C4-2B (cell line): ENCODE data around the gene SOS2.

Experiments
- ZFX ChIP-seq: fragments of 450-650 bp; IDR thresholded peaks from 2 replicates; pipeline ENCODE4 v1.6.1; 2017
- TF ChIP-seq, protein P1 (sequence below): fragments of 450-650 bp; conservative IDR thresholded peaks from 2 replicates; pipeline ENCODE4 v1.5.1; 2017; ENCODE audit warnings: mild to moderate bottlenecking

DNA sequence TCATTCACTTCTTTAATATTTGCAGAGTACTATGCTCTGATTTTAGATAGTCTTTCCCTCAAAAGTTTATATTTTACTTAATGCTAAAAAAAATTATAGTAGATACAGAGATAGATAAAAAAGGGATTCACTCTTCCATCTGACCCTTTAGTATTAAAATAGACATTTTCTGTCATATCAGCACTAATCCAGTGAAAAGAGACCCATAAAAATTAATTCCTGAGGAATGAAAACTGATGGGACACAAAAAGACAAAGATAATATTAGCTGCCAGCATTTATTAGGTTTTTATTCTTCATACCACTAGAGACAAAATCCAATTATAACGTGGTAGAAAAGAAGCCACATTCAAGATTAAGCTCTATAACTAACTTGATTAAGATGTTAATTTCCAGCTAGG, 45.3 kb downstream of the SOS2 start:
- TF ChIP-seq, protein P1, sequence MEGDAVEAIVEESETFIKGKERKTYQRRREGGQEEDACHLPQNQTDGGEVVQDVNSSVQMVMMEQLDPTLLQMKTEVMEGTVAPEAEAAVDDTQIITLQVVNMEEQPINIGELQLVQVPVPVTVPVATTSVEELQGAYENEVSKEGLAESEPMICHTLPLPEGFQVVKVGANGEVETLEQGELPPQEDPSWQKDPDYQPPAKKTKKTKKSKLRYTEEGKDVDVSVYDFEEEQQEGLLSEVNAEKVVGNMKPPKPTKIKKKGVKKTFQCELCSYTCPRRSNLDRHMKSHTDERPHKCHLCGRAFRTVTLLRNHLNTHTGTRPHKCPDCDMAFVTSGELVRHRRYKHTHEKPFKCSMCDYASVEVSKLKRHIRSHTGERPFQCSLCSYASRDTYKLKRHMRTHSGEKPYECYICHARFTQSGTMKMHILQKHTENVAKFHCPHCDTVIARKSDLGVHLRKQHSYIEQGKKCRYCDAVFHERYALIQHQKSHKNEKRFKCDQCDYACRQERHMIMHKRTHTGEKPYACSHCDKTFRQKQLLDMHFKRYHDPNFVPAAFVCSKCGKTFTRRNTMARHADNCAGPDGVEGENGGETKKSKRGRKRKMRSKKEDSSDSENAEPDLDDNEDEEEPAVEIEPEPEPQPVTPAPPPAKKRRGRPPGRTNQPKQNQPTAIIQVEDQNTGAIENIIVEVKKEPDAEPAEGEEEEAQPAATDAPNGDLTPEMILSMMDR, result no peak
- TF ChIP-seq ZFX, result no peak
